T47D (cell line): ENCODE data around the gene SP3.
A peak's percentile ranks its signal among the peaks of the same experiment; 100 is the strongest.

Experiments
- DNase-seq, 2 experiments: peaks; one replicate each; pipeline versions ENCODE4 v3.0.0 to v3.0.0-alpha.2; 2011 to 2012; ENCODE audit warnings: low read depth in 1 of 2, low spot score in 1 of 2
- JUND ChIP-seq: IDR thresholded peaks from 2 replicates; pipeline ENCODE4 v1.6.1; 2012; ENCODE audit warnings: low read depth
- in situ Hi-C: cut with HindIII; loops from 2 replicates; pipeline ENCODE4 v1.10.0; 2016; ENCODE audit warnings: low sequenced_read_pairs, low pct_unique_long_range_greater_than_20kb

The SP3 gene

GRCh38 chr2:173961346-173961705 is 3.8 kb downstream of the SP3 start:
- no peak for TF ChIP-seq JUND
- DNase-seq, result peak in 1 of 2 experiments; percentile 19
- in situ Hi-C loops, result no loop called here

GRCh38 chr2:173959909-173960308 is 5.3 kb downstream of the SP3 start:
- DNase-seq, result no peak
- no peak for TF ChIP-seq JUND
- in situ Hi-C loops, result no loop called here

- no peak for TF ChIP-seq JUND
- DNase-seq, result no peak
- in situ Hi-C loops, result no loop called here
Measured at GRCh38 chr2:173959358-173959884, 5.8 kb downstream of the SP3 start.

- no peak for DNase-seq
- no peak for TF ChIP-seq JUND
- in situ Hi-C loops, result no loop called here
Measured at GRCh38 chr2:173958198-173958846, 6.9 kb downstream of the SP3 start.

- DNase-seq, result no peak
- no peak for TF ChIP-seq JUND
- in situ Hi-C loops, result no loop called here
Measured at GRCh38 chr2:173957517-173957916, 7.7 kb downstream of the SP3 start.

- no peak for TF ChIP-seq JUND
- in situ Hi-C loops, result no loop called here
- no peak for DNase-seq
Measured at GRCh38 chr2:173956454-173956853, 8.7 kb downstream of the SP3 start.

- in situ Hi-C loops, result no loop called here
- TF ChIP-seq JUND, result no peak
- no peak for DNase-seq
Measured at GRCh38 chr2:173955867-173956266, 9.3 kb downstream of the SP3 start.

GRCh38 chr2:173955004-173955403 is 10.2 kb downstream of the SP3 start:
- TF ChIP-seq JUND, result no peak
- in situ Hi-C loops, result no loop called here
- peak in 1 of 2 experiments; percentile 14 for DNase-seq

- in situ Hi-C loops, result no loop called here
- no peak for DNase-seq
- TF ChIP-seq JUND, result no peak
Measured at GRCh38 chr2:173953047-173953424, 12.1 kb downstream of the SP3 start.

GRCh38 chr2:173952267-173953046 is 12.7 kb downstream of the SP3 start:
- no peak for DNase-seq
- TF ChIP-seq JUND, result no peak
- in situ Hi-C loops, result no loop called here

- in situ Hi-C loops, result no loop called here
- TF ChIP-seq JUND, result no peak
- no peak for DNase-seq
Measured at GRCh38 chr2:173948842-173949241, 16.3 kb downstream of the SP3 start.

GRCh38 chr2:173948198-173948597 is 17.0 kb downstream of the SP3 start:
- no peak for TF ChIP-seq JUND
- in situ Hi-C loops, result no loop called here

GRCh38 chr2:173947131-173947530 is 18.0 kb downstream of the SP3 start:
- DNase-seq, result no peak
- in situ Hi-C loops, result no loop called here
- TF ChIP-seq JUND, result no peak

More at GRCh38 chr2:173948198-173948597, 17.0 kb downstream of the SP3 start:
- DNase-seq, result no peak
